Activated CD4-positive, alpha-beta T cell treated with anti-CD3 and anti-CD28 coated beads, Interleukin-2, Interleukin-4, amounts not matched to agents 100 ng/mL and 50 ng/mL, durations not matched to agents 16 hours and 8 hours (primary cell): ENCODE data around the gene TMEM213.
A peak's percentile ranks its signal among the peaks of the same experiment; 100 is the strongest.
"Not testable (repeated sequence)": the region's sequence is repeated elsewhere in the genome, so short reads cannot be mapped to it uniquely, and the experiment has no call there.

Experiments used
- DNase-seq: peaks from one replicate; pipeline ENCODE4 v3.0.0-alpha.2; 2020; ENCODE audit warnings: low spot score

Gene TMEM213

GRCh38 chr7:138797046-138797445 lies 748 bp upstream of the TMEM213 start:
- not testable (repeated sequence) for DNase-seq

GRCh38 chr7:138798836-138799235 lies 1.0 kb downstream of the TMEM213 start:
- no peak for DNase-seq

DNA sequence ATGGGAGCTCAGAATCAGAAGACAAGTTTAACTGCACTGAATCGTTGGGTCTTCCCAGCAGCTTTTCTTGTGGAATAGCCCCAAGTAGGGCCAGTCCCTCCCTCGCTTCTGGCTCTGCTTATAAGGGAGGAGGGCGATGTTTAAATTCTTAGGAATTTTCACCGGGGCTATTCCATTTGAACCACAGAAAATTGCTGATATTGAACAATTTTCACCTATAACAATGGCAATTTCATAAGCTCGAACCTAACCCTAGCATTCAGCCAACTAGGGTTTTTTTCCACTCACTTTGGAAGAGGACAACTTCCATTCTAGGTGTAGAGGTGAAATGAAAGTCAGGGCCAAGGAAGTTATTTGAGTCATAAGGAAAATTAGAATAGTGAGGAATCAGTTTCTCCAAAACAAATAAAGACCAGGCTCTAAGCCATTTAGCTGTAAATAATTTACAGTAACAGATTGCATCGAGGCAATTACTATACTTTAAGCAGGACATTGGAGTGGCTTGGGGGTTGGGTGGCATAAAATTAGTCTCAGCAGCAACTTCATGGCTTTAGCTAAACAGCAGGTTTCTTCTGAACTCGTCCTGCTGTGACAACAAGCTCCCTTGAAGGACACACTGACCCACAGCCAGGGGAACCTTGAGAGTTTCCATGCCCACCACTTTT lies 1.7 kb downstream of the TMEM213 start:
- no peak for DNase-seq

GRCh38 chr7:138801256-138801655 lies 3.5 kb downstream of the TMEM213 start:
- DNase-seq, result no peak

GRCh38 chr7:138802706-138803105 lies 4.9 kb downstream of the TMEM213 start:
- DNase-seq, result no peak

- no peak for DNase-seq
These were observed 6.8 kb downstream of the TMEM213 start for GRCh38 chr7:138804618-138805017.

DNA sequence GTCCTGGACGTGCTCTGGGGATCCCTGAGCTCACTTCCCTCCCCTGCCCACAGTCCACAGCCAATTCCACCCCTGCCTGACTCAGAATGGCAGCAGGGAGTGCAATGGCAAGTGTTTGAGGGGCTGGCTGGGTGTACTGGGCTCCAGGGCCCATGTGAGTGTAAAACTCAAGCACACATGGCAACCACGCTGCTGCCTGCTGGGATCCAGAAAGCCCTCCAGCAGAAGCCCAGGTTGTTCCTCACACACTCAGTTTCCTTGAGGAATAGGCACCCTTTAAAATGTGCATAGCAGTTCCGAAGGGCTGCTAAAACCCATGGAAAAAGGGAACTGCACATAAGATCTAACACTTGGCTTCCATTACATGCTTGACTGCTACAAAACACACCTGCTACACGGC lies 11.6 kb downstream of the TMEM213 start:
- no peak for DNase-seq

GRCh38 chr7:138811327-138811726 lies 13.5 kb downstream of the TMEM213 start:
- DNase-seq, result not testable (repeated sequence)

DNA sequence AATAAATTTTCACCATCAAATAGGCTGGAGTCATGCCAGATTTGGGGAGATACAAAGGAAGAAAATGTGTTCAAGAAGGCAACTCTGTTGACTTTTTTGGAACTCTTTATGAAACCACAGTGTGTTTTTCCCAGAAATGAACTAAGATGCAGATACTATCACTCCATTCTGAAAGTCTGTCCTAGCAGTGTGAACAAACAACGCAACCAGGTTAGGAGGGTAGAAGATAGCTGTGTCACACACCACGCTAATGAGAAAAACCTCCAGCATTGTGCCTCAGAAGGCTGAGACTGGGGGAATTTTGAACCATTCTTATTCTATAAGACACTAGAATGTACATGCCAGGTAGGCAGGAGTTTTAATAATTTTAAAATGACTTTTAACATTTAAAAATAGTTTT lies 16.2 kb downstream of the TMEM213 start:
- peak; percentile 46 for DNase-seq

DNA sequence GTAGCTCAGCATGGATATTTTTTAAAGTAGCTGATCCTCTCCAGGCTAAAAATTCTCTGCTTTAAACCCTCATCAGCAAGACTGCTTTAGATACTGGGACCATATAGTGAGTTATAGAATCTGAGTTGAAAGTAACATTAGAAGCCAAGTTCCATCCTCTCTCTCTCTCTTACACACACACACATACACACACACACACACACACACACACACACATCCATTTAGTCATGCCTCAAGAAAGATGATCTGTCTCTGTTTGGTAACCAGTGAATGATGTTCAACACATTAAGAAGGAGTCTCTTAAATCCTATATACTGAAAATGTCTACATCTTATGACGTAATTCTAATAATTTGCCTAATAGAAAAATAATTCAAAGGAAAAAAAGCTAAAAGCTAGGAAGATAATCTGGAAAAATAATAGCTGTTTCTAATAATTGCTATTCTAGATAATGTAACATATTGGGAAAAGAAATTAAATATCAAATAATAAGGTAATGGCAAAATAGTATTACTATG lies 17.1 kb downstream of the TMEM213 start:
- no peak for DNase-seq

DNA sequence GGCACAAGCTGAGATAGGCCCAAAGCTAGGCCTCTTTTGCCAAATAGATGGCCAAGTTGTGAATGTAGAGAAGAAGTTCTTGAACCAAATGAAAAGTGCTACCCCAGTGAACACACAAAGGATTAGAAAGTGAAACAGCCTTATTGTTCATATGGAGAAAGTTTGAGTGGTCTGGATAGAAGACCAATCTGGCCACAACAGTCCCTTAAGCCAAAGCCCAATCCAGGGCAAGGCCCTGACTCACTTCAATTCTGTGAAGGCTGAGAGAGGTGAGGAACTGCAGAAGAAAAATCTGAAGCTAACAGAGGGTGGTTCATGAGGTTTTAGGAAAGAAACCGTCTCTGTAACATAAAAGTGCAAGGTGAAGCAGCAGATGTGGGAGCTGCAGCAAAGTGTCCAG lies 18.9 kb downstream of the TMEM213 start:
- DNase-seq, result peak; percentile 24

DNA sequence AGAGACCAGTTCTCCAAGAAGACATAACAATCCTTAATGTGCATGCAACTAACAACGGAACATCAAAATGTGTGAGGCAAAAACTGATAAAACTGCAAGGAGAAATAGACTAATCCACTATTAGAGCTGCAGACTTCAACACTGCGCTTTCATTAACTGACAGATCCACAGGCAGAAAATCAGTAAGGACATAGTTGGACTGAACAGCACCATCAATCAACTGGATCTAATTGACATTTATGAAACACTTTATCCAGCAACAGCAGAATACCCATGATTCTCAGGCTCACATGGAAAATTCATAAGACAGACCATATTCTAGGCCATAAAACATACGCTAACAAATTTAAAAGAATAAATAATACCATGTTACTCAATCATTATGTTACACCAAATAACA lies 21.8 kb downstream of the TMEM213 start:
- DNase-seq, result no peak

DNA sequence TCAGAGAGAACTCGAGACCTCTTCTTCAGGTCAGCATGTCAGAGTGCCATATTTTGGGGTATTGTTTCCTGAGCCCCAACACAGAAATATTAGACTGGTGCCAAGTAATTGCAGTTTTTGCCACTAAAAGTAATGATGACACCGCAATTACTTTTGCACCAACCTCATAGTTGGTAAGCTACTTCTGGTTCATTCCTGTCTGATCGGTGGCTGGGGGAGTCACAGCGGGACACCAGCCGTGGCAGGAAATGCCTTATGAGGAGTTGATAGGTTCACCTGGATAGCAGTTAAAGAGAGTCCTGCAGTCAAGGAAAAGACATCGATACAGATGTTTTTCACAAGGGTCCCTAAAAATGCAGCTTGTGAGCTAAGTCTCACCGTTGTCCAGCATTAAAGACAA lies 24.1 kb downstream of the TMEM213 start:
- DNase-seq, result no peak

DNA sequence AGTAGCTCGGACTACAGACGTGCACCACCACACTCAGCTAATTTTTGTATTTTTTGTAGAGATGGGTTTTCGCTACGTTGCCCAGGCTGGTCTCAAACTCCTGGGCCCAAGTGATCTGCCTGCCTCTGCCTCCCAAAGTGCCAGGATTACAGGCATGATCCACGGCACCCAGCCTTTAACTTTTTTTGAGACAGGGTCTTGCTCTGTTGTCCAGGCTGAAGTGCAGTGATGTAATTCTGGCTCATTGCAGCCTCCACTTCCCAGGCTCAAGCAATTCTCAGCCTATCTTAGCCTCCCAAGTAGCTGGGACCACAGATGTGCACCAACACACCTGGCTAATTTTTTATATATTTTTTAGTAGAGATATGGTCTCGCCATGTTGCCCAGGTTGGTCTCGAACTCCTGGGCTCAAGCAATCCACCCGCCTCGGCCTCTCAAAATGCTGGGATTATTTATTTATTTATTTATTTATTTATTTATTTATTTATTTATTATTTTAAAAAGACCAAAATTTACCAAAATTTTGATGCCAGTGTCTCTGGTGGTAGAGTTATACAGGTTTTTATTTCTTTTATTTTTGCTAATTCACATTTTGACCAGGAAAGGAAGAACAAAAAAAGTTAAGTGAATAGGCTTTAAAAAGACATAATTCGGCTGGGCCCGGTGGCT lies 25.2 kb downstream of the TMEM213 start:
- DNase-seq, result no peak

DNA sequence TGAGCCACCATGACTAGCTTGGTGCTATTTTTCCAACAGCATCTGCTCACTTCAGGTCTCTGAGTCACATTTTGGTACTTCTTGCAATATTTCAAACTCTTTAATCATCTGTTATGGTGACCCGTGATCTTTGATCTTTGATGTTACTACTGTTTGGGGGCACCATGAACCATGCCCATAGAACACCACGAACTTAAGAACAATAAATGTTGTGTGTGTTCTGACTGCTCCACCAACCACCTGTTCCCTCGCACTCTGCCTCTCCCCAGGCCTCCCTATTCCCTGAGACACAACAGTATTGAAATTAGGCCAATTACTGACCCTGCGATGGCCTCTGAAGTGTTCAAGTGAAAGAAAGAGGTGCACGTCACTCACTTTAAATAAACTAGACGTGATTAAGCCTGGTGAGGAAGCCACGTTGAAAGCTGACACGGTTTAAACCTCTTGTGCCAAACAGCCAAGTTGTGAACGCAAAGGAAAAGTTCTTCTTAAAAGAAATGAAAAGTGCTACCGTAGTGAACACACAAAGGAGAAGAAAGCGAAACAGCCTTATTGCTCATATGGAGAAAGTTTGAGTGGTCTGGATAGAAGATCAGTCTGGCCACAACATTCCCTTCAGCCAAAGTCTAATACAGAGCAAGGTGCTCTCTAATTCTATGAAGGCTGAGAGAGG lies 27.4 kb downstream of the TMEM213 start:
- DNase-seq, result peak; percentile 40

DNA sequence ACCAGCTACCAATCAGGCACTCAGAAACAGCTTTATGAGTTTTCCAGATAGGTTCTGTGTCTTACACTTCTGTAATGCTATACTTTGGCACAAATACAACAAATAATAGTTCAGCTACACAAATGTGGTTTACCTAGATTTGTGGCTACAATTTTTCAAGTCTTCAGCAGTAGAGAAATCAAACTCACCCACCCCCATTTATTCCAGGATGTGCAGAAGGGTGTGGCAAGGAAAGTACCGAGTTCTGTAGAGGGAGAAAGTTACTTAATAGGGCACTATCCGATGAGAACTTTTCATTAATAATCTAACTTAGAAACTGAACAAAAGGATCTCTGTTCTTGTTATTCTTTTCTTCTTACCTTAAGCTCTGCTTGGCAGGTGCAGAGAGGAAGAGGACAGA lies 30.5 kb downstream of the TMEM213 start:
- no peak for DNase-seq

GRCh38 chr7:138829335-138829734 lies 31.5 kb downstream of the TMEM213 start:
- no peak for DNase-seq

DNA sequence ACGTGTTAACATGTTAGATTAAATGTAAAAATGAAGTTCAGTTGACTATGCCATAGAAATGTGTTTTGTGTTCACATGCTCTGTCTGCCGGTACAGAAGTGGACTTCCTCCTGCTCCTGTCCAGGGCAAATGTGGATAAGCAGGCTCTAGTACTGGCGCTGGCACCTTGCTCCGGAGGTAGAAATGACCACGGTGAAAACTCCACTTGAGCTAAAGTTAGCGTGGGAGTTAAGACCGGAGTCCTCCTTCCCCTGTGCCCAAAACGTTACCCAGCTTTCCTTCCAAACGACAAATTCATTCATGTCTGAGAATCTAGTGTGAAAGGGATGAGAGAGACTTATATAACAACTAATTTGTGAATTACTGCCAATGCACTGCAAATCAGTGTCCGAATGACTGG lies 35.2 kb downstream of the TMEM213 start:
- DNase-seq, result no peak

DNA sequence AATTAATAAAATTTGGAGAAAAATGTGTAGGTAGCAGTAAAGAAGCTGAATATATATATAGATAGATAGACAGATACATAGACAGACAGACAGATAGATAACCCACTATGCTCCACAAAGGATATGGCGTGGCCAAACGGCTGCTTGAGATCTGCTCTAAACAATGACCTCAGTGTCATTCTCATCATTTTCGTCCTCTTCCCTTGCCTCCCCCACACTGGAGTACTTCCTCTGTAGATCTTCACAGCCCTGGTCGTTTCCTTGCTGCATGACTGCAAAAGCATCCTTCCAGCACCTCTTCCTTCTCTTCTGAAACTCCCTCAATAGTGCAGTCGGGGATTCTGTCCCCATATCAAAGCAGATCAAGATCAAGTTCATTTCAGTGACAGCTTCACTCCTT lies 35.8 kb downstream of the TMEM213 start:
- peak; percentile 13 for DNase-seq

DNA sequence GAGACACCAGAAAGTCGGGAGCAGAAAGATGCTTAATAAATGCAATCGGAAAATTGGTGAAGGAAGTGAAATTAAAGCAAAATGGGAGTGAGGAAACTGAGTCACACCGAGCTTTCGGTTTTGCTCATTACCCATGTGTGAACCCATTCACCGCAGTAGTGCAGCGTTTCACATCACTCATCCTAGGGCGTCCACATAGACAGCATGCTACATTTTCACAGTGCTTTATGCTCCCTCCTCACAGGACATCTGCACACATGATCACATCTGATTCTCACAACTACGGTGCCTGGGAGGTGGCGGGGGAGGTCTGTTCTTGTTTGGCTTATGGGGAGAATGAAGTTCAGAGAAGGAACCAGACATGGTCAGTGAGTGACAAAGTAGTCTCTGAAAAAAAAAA lies 36.8 kb downstream of the TMEM213 start:
- peak; percentile 83 for DNase-seq

GRCh38 chr7:138835087-138835486 lies 37.3 kb downstream of the TMEM213 start:
- no peak for DNase-seq

- no peak for DNase-seq
These were observed 39.8 kb downstream of the TMEM213 start for GRCh38 chr7:138837627-138838026.

DNA sequence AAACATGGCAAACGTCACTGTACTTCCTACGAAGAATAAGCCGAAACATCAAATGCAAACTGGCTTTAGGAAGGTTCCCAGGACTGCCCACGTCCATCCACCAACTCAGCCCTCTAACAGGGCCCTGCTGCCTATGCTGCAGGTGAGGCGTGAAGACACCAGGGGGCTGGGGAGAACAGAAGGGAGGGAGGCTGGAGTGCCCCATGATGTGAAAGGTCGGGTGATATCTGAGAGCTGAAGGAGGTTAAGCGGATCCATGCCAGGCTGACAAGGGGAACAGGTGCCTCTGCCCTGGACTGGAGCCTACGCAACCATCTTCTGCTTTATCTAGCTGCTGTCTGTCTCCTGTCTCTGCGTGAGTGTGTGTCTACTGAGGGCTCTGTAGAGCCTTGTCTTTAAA lies 40.4 kb downstream of the TMEM213 start:
- DNase-seq, result no peak
